Endodermal cell (in vitro differentiated cells): ENCODE data around the gene AIFM2. TPM values are rescaled to one million over a fixed set of nuclear protein-coding genes. Genes with fewer than 3 reads are reported as not detected.
A peak's percentile ranks its signal among the peaks of the same experiment; 100 is the strongest.

ENCODE experiments used
- DNase-seq: peaks from one replicate; pipeline ENCODE4 v3.0.0-alpha.2; 2017
- H3K27ac ChIP-seq: 2 replicates; pipeline ENCODE4 v1.5.1; 2013; ENCODE audit warnings: mild to moderate bottlenecking, low read depth, low read length, moderate library complexity
- H3K27me3 ChIP-seq: 2 replicates; pipeline ENCODE4 v1.6.1; 2013; ENCODE audit warnings: mild to moderate bottlenecking, low read length, moderate library complexity; ENCODE audit not compliant: insufficient read depth, control insufficient read depth, poor library complexity, severe bottlenecking
- H3K36me3 ChIP-seq: 2 replicates; pipeline ENCODE4 v1.7.0; 2013; ENCODE audit warnings: mild to moderate bottlenecking, low read length, moderate library complexity; ENCODE audit not compliant: control insufficient read depth, insufficient read depth
- H3K4me1 ChIP-seq: one replicate; pipeline ENCODE4 v1.7.0; 2013; ENCODE audit warnings: low read length; ENCODE audit not compliant: control insufficient read depth, insufficient read depth
- H3K4me3 ChIP-seq: 2 replicates; pipeline ENCODE4 v1.5.1; 2013; ENCODE audit warnings: mild to moderate bottlenecking, low read length, moderate library complexity
- H3K9ac ChIP-seq: 2 replicates; pipeline ENCODE4 v1.6.1; 2013; ENCODE audit warnings: mild to moderate bottlenecking, low read length, moderate library complexity; ENCODE audit not compliant: poor library complexity, severe bottlenecking; ENCODE audit errors: extremely low read depth
- H3K9me3 ChIP-seq: 2 replicates; pipeline ENCODE4 v1.6.1; 2013; ENCODE audit warnings: mild to moderate bottlenecking, low read length, moderate library complexity; ENCODE audit not compliant: control insufficient read depth
- H3K27ac Mint-ChIP-seq: 2 replicates; pipeline ENCODE4 v1.8.0; 2020; ENCODE audit warnings: mixed read lengths
- H3K27me3 Mint-ChIP-seq: 2 replicates; pipeline ENCODE4 v1.8.0; 2021; ENCODE audit warnings: mild to moderate bottlenecking, mixed read lengths; ENCODE audit not compliant: insufficient read depth
- H3K36me3 Mint-ChIP-seq: 2 replicates; pipeline ENCODE4 v1.8.0; 2020; ENCODE audit warnings: low read depth, mixed read lengths
- H3K4me1 Mint-ChIP-seq: 2 replicates; pipeline ENCODE4 v1.8.0; 2020; ENCODE audit warnings: mixed read lengths
- H3K4me3 Mint-ChIP-seq: 2 replicates; pipeline ENCODE4 v1.8.0; 2020; ENCODE audit warnings: mild to moderate bottlenecking, moderate library complexity, mixed read lengths
- H3K9me3 Mint-ChIP-seq: 2 replicates; pipeline ENCODE4 v1.8.0; 2020; ENCODE audit warnings: mild to moderate bottlenecking, mixed read lengths
- WGBS, 2 experiments: methylation state at CpG; one replicate each; pipeline versions ENCODE4 v1.1.5 to v1.1.7; 2013; ENCODE audit warnings: missing lambda C conversion rate in 2 of 2, mixed read lengths in 1 of 2; ENCODE audit not compliant: insufficient coverage in 1 of 2, insufficient read length in 1 of 2; 5-methylcytosine and 5-hydroxymethylcytosine counted together
- total RNA-seq, 2 donors: library from RNA; stranded (reverse); fragmentation: NEBNext Ultra II Directional in 1 of 2; extraction: Animal tissue kit (Norgen Biotek cat#: 25700) in 1 of 2; gene quantifications; 2 replicates in 1 of 2; 3 replicates in 1 of 2; pipeline ENCODE4 v1.2.1, GENCODE V29; 2021
- TF ChIP-seq, protein P1 (sequence below): fragments of 200-600 bp; sonication (generic); conservative IDR thresholded peaks from 2 replicates; pipeline ENCODE4 v1.5.0; 2021; ENCODE audit warnings: antibody characterized with exemption, mild to moderate bottlenecking

The AIFM2 gene
- total RNA-seq, 2 donors from 2014 or later = 7.1 to 7.6 TPM

DNA sequence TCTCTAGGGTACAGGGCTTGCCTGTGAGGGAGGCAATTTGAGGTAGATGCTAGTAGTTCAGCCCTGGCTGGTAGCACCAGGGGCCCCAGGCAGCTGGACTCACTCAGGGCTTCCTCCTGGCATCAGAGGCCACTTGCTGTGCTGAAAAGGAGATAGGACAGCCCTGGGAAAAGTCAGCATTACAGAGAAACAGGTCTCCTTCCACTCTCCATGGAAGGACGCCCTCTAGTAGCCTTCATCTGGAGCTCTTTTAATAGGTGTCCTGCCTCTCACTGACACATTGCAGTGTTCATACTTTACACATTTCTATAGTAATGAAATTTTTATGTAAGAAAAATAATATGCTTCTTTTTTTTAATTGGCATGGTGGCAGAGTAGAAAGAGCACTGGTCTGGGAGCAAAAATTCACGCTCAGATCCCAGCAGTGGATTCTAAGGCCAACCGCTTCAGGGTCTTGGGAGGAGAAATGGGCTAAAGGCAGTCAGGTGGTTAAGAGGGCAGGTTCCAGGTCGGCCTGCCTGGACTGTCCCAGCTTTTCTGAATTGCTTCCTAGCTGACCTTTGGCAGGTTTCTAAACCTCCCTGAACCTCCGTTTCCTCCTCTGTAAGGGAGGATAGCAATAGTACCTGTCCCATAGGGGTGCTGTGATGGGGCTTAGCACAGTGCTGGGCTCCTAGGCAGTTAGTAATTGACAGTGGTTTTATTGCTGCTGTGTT, 35.8 kb downstream of the AIFM2 start:
- Mint-ChIP-seq H3K27ac (peak overlapping the region; percentile 44), H3K9me3 (no peaks in the 10 kb centered on the region), H3K36me3 (peaks cover 92% of the 10 kb centered on the region), H3K4me3 (no peak overlapping the region), H3K4me1 (no peaks in the 10 kb centered on the region), H3K27me3 (no peaks in the 10 kb centered on the region)
- DNase-seq = no peak
- Histone ChIP-seq H3K4me3 (no peak overlapping the region), H3K27me3 (no peaks in the 10 kb centered on the region), H3K4me1 (peaks cover 4% of the 10 kb centered on the region), H3K9ac (no peak overlapping the region), H3K27ac (no peak overlapping the region), H3K36me3 (peaks cover 92% of the 10 kb centered on the region), H3K9me3 (no peaks in the 10 kb centered on the region)
- TF ChIP-seq, protein P1, sequence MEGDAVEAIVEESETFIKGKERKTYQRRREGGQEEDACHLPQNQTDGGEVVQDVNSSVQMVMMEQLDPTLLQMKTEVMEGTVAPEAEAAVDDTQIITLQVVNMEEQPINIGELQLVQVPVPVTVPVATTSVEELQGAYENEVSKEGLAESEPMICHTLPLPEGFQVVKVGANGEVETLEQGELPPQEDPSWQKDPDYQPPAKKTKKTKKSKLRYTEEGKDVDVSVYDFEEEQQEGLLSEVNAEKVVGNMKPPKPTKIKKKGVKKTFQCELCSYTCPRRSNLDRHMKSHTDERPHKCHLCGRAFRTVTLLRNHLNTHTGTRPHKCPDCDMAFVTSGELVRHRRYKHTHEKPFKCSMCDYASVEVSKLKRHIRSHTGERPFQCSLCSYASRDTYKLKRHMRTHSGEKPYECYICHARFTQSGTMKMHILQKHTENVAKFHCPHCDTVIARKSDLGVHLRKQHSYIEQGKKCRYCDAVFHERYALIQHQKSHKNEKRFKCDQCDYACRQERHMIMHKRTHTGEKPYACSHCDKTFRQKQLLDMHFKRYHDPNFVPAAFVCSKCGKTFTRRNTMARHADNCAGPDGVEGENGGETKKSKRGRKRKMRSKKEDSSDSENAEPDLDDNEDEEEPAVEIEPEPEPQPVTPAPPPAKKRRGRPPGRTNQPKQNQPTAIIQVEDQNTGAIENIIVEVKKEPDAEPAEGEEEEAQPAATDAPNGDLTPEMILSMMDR = peak; percentile 37
- 91 to 96% methylated on average over 3 to 5 of the region's 5 CpGs for WGBS, 2 experiments

DNA sequence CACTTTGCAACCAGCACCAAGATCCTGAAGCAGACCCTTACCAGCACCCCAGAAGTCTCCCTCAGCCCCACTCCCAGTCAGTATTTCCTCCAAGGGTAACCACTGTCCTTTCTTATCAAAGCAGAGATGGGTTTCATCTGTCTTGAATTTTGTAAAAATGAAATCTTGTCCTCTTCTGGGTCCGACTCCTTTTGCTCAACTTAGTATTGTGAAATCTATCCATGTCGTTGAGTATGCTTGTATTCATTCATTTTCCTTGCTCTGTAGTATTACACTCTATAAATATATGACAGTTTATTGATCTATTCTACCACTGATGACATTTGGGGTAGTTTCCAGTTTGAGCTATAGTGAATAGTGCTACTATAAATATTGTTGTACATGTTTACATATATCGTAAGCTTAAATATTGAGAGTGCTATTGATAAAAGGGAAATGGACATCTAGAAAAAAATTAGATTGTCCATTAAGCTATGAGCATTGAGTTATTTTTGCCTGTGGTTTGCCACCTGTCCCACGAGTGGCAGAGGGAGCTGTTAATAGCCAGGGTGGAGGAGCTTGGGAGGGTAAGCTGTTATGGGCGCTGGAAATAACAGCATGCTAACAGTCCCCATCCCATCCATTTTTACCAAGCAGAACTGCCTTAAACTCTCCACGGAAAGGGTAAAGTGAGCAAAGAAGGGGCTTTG, 36.5 kb downstream of the AIFM2 start:
- no peak overlapping the region for H3K4me3 ChIP-seq
- Mint-ChIP-seq H3K9me3 (no peaks in the 10 kb centered on the region), H3K4me1 (no peaks in the 10 kb centered on the region), H3K36me3 (peaks cover 90% of the 10 kb centered on the region), H3K27me3 (no peaks in the 10 kb centered on the region), H3K4me3 (no peak overlapping the region), H3K27ac (peak overlapping the region; percentile 44)
- TF ChIP-seq, protein P1 = no peak
- H3K27me3 ChIP-seq = no peaks in the 10 kb centered on the region
- peaks cover 4% of the 10 kb centered on the region for H3K4me1 ChIP-seq
- H3K36me3 ChIP-seq = peaks cover 91% of the 10 kb centered on the region
- no peak overlapping the region for H3K27ac ChIP-seq
- WGBS, 2 experiments = 93 to 96% methylated on average over 3 to 6 of the region's 6 CpGs
- no peak overlapping the region for H3K9ac ChIP-seq
- DNase-seq = no peak
- no peaks in the 10 kb centered on the region for H3K9me3 ChIP-seq

- Mint-ChIP-seq H3K4me1 (no peaks in the 10 kb centered on the region), H3K27me3 (no peaks in the 10 kb centered on the region), H3K4me3 (no peak overlapping the region), H3K27ac (no peak overlapping the region), H3K36me3 (peaks cover 86% of the 10 kb centered on the region), H3K9me3 (no peaks in the 10 kb centered on the region)
- H3K4me1 ChIP-seq = peaks cover 4% of the 10 kb centered on the region
- no peak overlapping the region for H3K9ac ChIP-seq
- no peak overlapping the region for H3K27ac ChIP-seq
- no peaks in the 10 kb centered on the region for H3K9me3 ChIP-seq
- WGBS, 2 experiments = 94 to 100% methylated on average over 2 of the region's 2 CpGs
- no peak for DNase-seq
- TF ChIP-seq, protein P1 = no peak
- no peak overlapping the region for H3K4me3 ChIP-seq
- peaks cover 88% of the 10 kb centered on the region for H3K36me3 ChIP-seq
- H3K27me3 ChIP-seq = no peaks in the 10 kb centered on the region
Observed at GRCh38 chr10:70094250-70094649, 38.4 kb downstream of the AIFM2 start.
